Measurements from ENCODE around the gene TASOR2. TPM values are rescaled to one million over a fixed set of nuclear protein-coding genes. Genes with fewer than 3 reads are reported as not detected.

The TASOR2 gene
- total RNA-seq, 4 donors from 2014 or later: 27.0 to 50.5 (median 35.4) TPM

GRCh38 chr10:5666008-5666840, 18.4 kb upstream of the TASOR2 start, which contains the start of gene ASB13:
ASB13 (minus strand) TSS chr10:5666595; CDS start chr10:5666551, 44 bp downstream.
- H3K4me3 ChIP-seq (ENCODE audit: low read depth, poor library complexity, severe bottlenecking): peak within 1 kb of the TSS; percentile 94
- no peak for TF ChIP-seq POLR2A (IDR thresholded peaks at IDR 0.05)
- TF ChIP-seq, protein P1, sequence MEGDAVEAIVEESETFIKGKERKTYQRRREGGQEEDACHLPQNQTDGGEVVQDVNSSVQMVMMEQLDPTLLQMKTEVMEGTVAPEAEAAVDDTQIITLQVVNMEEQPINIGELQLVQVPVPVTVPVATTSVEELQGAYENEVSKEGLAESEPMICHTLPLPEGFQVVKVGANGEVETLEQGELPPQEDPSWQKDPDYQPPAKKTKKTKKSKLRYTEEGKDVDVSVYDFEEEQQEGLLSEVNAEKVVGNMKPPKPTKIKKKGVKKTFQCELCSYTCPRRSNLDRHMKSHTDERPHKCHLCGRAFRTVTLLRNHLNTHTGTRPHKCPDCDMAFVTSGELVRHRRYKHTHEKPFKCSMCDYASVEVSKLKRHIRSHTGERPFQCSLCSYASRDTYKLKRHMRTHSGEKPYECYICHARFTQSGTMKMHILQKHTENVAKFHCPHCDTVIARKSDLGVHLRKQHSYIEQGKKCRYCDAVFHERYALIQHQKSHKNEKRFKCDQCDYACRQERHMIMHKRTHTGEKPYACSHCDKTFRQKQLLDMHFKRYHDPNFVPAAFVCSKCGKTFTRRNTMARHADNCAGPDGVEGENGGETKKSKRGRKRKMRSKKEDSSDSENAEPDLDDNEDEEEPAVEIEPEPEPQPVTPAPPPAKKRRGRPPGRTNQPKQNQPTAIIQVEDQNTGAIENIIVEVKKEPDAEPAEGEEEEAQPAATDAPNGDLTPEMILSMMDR (IDR thresholded peaks at IDR 0.05): no peak
- intact Hi-C loops (cut with DNase I; ENCODE audit: low total_unique reads): no loop called here
- WGBS, 2 donors: 0 to 1% methylated on average over 29 to 64 of the region's 112 CpGs
- peak; percentile 43 to 90 for DNase-seq (ENCODE audit: low spot score in 2 of 2)

DNA sequence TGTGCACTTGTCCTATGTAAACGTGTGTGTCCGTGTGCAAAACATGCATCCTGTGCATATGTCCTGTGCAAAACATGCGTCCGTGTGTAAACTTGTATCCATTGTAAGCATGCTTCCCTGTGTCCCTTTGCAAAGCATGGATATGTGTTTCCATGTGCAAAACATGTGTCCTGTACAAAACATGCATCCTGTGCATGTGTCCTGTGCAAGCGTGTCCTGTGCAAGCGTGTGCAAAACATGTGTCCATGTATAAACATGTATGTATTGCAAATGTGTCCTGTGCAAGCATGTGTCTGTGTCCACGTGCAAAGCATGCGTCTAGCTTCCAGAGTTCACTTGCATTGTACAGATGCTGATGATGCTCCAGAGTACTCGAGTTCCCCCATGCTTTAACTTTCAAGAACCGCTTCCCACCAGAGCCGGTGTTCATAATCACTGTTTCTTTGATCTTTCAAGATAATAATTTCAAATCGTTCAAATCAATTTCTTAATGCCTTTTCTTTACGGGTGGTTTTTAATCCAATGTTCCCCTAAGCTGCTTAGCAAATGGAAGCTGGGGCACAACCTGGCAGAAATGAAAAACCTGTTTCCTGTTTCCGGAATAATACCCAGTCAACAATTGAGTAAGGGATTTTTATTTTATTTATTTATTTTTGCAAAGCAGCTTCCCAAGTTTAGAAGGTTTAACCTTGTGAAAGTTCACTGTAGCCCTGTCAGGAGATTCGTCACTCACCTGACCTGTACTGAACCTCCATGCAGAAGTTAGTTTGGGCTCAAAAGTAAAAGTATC, 17.6 kb upstream of the TASOR2 start:
- intact Hi-C loops (cut with DNase I; ENCODE audit: low total_unique reads): no loop called here
- DNase-seq (ENCODE audit: low spot score in 2 of 2): peak; percentile 9 to 74
- WGBS, 2 donors: 35 to 36% methylated on average over 15 of the region's 15 CpGs
- TF ChIP-seq POLR2A (IDR thresholded peaks at IDR 0.05): no peak
- TF ChIP-seq, protein P1 (IDR thresholded peaks at IDR 0.05): no peak
- peak overlapping the region; percentile 94 for H3K4me3 ChIP-seq (ENCODE audit: low read depth, poor library complexity, severe bottlenecking)

DNA sequence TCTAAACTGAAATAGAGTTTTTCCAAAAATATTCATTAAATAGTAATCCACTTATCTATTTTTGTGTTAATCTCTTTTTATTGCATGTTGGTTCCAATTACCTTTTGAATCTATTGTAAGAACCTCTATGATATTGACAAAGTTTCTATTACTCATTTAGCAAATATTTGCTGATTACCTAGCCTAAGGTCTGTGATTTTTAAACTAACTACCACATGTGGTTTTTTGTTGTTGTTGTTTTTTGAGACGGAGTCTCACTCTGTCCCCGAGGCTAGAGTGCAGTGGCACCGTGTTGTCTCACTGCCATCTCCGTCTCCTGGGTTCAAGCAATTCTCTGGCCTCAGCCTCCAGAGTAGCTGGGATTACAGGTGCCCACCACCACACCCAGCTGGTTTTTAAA, 16.2 kb upstream of the TASOR2 start:
- WGBS, 2 donors: 85 to 88% methylated on average over 4 of the region's 4 CpGs

GRCh38 chr10:5669604-5670003, 15.0 kb upstream of the TASOR2 start:
- TF ChIP-seq, protein P1 (IDR thresholded peaks at IDR 0.05): no peak
- no peak for TF ChIP-seq POLR2A (IDR thresholded peaks at IDR 0.05)
- DNase-seq (ENCODE audit: low spot score in 2 of 2): no peak
- intact Hi-C loops (cut with DNase I; ENCODE audit: low total_unique reads): no loop called here
- 90 to 96% methylated on average over 1 of the region's 1 CpG for WGBS, 2 donors
- H3K4me3 ChIP-seq (ENCODE audit: low read depth, poor library complexity, severe bottlenecking): no peak overlapping the region

More for the DNA sequence above, 16.2 kb upstream of the TASOR2 start:
- H3K4me3 ChIP-seq (ENCODE audit: low read depth, poor library complexity, severe bottlenecking): no peak overlapping the region
- TF ChIP-seq, protein P1 (IDR thresholded peaks at IDR 0.05): no peak
- no peak for TF ChIP-seq POLR2A (IDR thresholded peaks at IDR 0.05)
- intact Hi-C loops (cut with DNase I; ENCODE audit: low total_unique reads): no loop called here
- no peak for DNase-seq (ENCODE audit: low spot score in 2 of 2)

DNA sequence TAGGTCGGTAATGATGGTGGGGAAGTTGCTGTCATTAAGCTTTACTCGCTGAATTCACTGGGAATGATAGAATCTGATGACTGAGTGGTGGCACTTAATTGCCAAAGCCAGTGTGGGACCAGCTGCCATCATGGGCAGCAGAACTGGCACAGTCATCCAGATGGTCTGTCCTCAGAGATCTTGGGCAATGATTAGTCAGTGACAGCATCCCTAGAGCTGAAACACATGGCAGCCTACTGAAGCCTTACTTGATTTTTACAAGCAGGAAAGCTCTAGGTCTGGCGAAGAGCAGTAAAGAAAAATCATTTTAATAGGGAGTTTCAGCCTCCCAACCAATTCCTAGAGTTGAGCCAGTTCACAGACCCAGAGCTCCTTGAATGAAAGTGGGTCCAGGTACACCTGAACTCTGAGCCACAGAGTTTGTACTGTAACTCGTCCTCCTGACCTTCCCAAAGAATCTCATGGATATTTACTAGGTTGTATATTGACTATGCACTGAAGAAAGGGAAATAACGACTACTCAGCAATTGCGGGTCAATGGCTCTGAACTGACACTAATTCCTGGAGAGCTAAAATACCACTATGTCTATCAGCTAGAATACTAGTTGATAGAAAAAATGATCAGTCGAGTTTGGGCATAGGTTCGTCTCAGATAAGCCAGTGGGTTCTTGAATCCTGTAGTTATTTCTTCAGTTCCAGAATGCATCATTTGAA, 13.8 kb upstream of the TASOR2 start:
- intact Hi-C loops (cut with DNase I; ENCODE audit: low total_unique reads): no loop called here
- no peak overlapping the region for H3K4me3 ChIP-seq (ENCODE audit: low read depth, poor library complexity, severe bottlenecking)
- 73% methylated on average over 8 of the region's 8 CpGs for WGBS, 2 donors
- no peak for TF ChIP-seq POLR2A (IDR thresholded peaks at IDR 0.05)
- TF ChIP-seq, protein P1 (IDR thresholded peaks at IDR 0.05): no peak
- DNase-seq (ENCODE audit: low spot score in 2 of 2): peak in 1 of 2 donors; percentile 1

Data from lower leg skin (tissue), 4 donors.